NCI-H187 treated with DMSO at 0.1 percent for 48 hours (cell line): ENCODE measurements around the gene PARL.
"Not testable (repeated sequence)": the region's sequence is repeated elsewhere in the genome, so short reads cannot be mapped to it uniquely, and the experiment has no call there.

Experiments used
- DNase-seq: peaks from one replicate; lab custom pipeline; 2025; lab: John Stamatoyannopoulos, UW

PARL gene

GRCh38 chr3:183784503-183784902, 100.2 kb downstream of the PARL start:
- DNase-seq, result not testable (repeated sequence)

DNA sequence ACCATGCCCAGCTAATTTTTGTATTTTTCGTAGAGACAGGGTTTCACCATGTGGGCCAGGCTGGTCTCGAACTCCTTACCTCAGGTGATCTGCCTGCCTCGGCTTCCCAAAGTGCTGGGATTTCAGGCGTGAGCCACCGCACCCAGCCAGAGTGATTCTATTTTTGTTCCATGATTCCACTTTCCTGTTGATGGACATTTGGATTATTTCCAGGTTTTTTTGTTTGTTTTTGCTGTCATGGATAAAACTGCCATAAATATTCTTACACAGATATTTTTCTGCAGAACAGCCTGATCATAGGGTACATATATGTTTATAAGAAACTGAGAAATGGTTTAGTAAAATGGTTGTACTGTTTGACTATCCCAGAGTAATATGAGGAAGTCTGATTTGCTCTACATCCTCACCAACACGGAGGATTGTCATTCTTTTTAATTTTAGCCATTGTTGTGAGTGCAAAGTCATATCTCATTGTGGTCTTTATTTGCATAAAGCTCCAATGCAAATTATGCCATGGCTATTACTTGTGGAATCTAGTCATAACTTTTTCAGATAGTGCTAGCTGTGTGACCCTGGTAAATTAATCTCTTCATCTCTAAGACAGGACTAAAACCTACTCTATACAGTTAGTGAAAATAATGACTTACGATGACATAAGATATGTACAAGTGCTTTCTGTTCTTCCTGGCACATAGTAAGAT, 102.0 kb downstream of the PARL start:
- DNase-seq, result no peak

GRCh38 chr3:183781246-183781645, 103.4 kb downstream of the PARL start:
- DNase-seq, result no peak

DNA sequence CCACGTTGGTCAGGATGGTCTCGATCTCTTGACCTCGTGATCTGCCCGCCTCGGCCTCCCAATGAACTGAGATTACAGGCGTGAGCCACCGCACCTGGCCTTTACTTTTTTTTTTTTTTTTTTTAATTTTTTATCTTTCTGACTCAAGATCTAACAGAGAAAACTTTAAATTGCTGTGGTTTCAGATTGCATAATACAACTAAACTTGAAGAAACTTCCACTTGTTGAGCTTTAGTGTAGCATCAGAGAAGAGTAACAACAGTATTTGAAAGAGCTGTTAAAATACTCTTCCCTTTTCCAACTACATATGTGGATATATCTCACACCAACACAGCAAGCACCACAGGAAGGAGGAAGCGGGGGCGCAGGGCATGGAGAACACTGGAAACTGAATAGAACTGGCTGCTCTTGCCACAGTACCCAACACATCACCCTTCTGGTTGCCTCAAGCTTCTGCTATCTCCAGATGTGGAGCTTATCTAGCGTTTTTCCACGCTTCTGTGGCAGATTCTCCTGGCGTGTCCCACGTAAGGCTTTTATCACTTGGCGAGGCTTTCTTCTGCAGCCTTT, 104.7 kb downstream of the PARL start:
- DNase-seq, result no peak
